D721Med (cell line): ENCODE measurements around the gene HPSE.

Experiments
- DNase-seq: peaks from one replicate; pipeline ENCODE4 v3.0.0; 2011; ENCODE audit warnings: low spot score; ENCODE audit not compliant: insufficient read length
- FAIRE-seq: peaks from 2 replicates; lab custom pipeline; 2011; peaks lifted over from hg19 to GRCh38; lab: Jason Lieb, UNC
- CTCF ChIP-seq: IDR thresholded peaks from 2 replicates; pipeline ENCODE4 v1.5.1; 2012; ENCODE audit warnings: mild to moderate bottlenecking, control low read depth; ENCODE audit not compliant: insufficient read depth; ENCODE audit errors: missing control alignments

Gene HPSE

GRCh38 chr4:83334425-83335241, at the start of gene HPSE:
Gene HPSE (minus strand): TSS chr4:83334848. CDS start chr4:83334782, 66 bp downstream.
- FAIRE-seq = no peak
- no peak for TF ChIP-seq CTCF
- DNase-seq = peak; percentile 64

DNA sequence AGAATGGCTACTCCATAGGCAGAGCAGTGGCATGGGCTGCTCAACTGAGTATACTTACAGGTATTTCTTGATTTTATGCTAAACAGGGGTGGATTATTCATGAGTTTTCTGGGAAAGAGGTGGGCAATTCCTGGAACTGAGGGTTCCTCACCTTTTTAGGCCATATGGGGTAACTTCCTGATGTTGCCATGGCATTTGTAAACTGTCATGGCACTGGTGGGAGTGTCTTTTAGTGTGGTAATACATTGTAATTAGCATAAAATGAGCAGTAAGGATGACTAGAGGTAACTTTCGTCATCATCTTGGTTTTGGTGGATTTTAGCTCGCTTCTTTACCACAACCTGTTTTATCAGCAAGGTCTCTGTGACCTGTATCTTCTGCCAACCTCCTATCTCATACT, 48.2 kb upstream of the HPSE start:
- no peak for TF ChIP-seq CTCF
- no peak for DNase-seq
- no peak for FAIRE-seq

GRCh38 chr4:83381173-83381572, 46.5 kb upstream of the HPSE start:
- no peak for FAIRE-seq
- DNase-seq = no peak
- no peak for TF ChIP-seq CTCF

DNA sequence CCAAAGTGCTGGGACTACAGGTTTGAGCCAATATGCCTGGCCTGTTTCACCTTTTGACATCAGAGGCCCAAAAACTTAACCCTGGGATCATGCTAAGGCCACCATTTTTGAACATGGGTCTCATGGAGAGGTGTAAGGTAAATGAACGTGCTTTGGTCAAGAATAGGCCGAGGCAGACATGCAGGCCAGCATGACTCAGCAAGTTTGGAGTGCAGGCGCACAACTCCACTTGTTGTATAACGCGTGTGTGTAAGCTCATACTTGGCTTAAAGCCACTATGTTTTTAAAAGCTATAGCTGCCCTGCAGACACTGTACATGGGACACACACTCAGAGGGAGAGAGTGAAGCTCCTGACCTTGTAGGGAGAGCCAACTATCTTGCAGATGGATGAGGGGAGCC, 43.8 kb upstream of the HPSE start:
- no peak for TF ChIP-seq CTCF
- DNase-seq = no peak
- FAIRE-seq = no peak

DNA sequence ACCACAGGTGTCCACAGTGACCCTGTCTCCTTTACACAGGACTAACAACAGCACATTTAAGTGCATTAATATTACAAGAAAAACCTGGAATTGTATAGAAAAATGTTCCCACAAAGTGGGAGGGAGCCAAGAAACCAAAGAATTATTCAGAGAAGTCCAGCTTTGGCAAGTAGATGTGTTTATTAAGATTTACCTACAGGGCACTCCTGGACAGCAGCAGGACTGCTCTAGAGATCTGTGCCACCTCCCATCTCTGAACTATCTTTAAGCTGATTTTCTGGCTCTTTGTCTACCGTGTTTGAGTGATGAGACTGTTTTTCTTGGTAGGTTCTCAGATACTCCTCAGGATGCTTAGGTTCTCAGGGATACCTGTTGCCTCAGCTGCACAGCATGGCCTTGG, 38.3 kb upstream of the HPSE start:
- TF ChIP-seq CTCF = no peak
- DNase-seq (no peak), FAIRE-seq (no peak)

DNA sequence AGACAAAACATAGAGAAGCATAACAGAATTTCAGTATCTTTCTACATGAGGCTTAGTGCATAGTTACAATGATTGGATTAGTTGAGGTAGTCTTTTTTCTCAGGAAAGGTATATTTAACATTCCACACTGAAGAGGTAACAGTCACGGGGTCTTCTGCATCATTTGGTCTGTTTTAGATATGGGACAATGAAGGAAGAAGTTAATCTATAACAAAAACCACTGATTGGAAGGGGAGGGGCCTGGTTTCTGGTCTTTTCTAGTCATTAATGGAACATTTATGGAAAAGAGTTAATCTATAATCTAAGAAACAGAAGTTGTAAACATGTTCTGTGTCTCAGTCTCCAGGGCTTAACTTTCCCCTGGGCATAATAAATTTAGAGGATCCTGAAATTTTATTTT, 37.3 kb upstream of the HPSE start:
- DNase-seq (no peak), FAIRE-seq (no peak)
- TF ChIP-seq CTCF = no peak

GRCh38 chr4:83371235-83371634, 36.6 kb upstream of the HPSE start:
- no peak for DNase-seq
- FAIRE-seq = no peak
- TF ChIP-seq CTCF = no peak
